Activated CD8-positive, alpha-beta memory T cell treated with anti-CD3 and anti-CD28 coated beads, Interleukin-2, amount 10 ng/mL, durations not matched to agents 7 days and 5 days (primary cell): ENCODE results near the gene MED13L. TPM values are rescaled to one million over a fixed set of nuclear protein-coding genes. Genes with fewer than 3 reads are reported as not detected.
"Not testable (repeated sequence)": the region's sequence is repeated elsewhere in the genome, so short reads cannot be mapped to it uniquely, and the experiment has no call there.

ENCODE experiments used
- ATAC-seq: fragments of 150-1000 bp; cut with Tn5 transposase; one replicate; pipeline ENCODE4 v1.10.0; 2021; ENCODE audit warnings: moderate library complexity
- CTCF ChIA-PET: fragments of 350-600 bp; sonication (Branson Sonifier 250); formaldehyde crosslinking; loops from one replicate; lab custom pipeline; 2021; ENCODE audit warnings: antibody characterized with exemption; lab: Charles Lee
- DNase-seq: peaks from one replicate; pipeline ENCODE4 v3.0.0-alpha.2; 2020
- H3K27ac Mint-ChIP-seq: one replicate; pipeline ENCODE4 v1.8.0; 2021; ENCODE audit warnings: mild to moderate bottlenecking, mixed read lengths
- H3K27me3 Mint-ChIP-seq: one replicate; pipeline ENCODE4 v1.8.0; 2021; ENCODE audit warnings: mixed read lengths
- H3K36me3 Mint-ChIP-seq: one replicate; pipeline ENCODE4 v1.8.0; 2021; ENCODE audit warnings: mild to moderate bottlenecking, mixed read lengths
- H3K4me1 Mint-ChIP-seq: one replicate; pipeline ENCODE4 v1.8.0; 2021; ENCODE audit warnings: mixed read lengths
- H3K4me3 Mint-ChIP-seq: one replicate; pipeline ENCODE4 v1.8.0; 2021; ENCODE audit warnings: mild to moderate bottlenecking, moderate library complexity, mixed read lengths
- H3K9me3 Mint-ChIP-seq: one replicate; pipeline ENCODE4 v1.8.0; 2022; ENCODE audit warnings: low read depth, mixed read lengths
- total RNA-seq, 2 experiments: library from RNA; stranded (reverse); gene quantifications; one replicate each; pipeline ENCODE4 v1.2.3, GENCODE V29; 2021

The MED13L gene
- total RNA-seq, 2 experiments from 2014 or later = 65.1 to 74.4 TPM

DNA sequence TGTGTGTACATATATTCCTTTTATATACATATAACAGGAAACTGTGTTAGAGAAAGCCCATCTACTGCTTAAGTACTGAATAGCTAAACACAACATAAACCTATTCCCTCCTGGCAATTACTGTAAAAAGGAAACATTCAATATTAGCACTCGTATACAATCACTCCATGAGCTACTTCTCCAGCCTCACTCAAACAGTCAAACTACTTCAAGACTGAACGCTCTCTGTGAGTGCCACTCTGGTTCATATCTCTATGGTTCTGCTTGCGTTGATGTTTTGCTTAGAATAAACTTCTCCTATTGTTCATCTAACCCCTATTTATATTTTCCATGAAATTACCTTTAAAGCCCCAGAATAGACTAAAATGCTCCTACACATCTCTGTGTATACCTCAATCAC lies 243.7 kb downstream of the MED13L start:
- no peak overlapping the region for H3K27ac Mint-ChIP-seq
- no peak overlapping the region for H3K4me3 Mint-ChIP-seq
- no peak for DNase-seq
- CTCF ChIA-PET = no interaction called here
- peaks cover 4% of the 10 kb centered on the region for H3K36me3 Mint-ChIP-seq
- H3K9me3 Mint-ChIP-seq = no peaks in the 10 kb centered on the region
- no peak for ATAC-seq
- no peaks in the 10 kb centered on the region for H3K4me1 Mint-ChIP-seq
- no peaks in the 10 kb centered on the region for H3K27me3 Mint-ChIP-seq

DNA sequence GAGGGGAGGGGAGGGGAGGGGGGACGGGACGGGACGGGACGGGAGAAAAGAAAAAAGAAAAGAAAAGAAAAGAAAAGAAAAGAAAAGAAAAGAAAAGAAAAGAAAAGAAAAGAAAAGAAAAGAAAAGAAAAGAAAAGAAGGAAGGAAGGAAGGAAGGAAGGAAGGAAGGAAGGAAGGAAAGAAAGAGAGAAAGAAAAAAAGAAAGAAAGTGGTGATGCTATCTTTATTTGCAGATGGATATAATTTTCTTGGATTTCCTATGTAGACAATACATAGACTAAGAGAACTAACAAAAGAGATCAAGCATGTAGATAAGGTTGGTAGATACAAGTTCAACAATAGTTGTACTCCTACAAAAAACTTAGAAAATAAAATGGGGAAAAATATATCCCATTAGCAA lies 245.9 kb downstream of the MED13L start:
- H3K4me3 Mint-ChIP-seq, ATAC-seq, H3K36me3 Mint-ChIP-seq, H3K27me3 Mint-ChIP-seq, DNase-seq, H3K27ac Mint-ChIP-seq, CTCF ChIA-PET, H3K9me3 Mint-ChIP-seq: not testable (repeated sequence)
- peaks cover 10% of the 10 kb centered on the region for H3K4me1 Mint-ChIP-seq

DNA sequence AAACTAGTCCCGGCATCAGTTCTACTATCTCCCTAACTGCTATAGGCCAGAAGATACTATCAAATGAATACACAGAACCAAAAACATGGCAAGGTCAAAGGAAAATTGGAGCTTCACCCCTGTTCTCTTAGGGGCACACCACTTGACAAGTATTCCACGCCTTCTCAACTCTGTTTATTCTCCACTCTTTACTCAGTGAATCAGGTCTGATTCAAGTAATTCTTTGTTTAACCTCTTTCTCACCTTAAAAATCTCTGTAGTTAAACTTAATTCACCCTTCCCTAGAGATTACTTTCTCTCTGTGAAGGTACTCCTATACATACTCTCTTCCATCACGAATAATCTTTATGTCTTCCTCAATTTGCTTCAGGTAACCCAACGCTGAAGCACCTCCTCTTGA lies 248.9 kb downstream of the MED13L start:
- no peaks in the 10 kb centered on the region for H3K9me3 Mint-ChIP-seq
- CTCF ChIA-PET = no interaction called here

DNA sequence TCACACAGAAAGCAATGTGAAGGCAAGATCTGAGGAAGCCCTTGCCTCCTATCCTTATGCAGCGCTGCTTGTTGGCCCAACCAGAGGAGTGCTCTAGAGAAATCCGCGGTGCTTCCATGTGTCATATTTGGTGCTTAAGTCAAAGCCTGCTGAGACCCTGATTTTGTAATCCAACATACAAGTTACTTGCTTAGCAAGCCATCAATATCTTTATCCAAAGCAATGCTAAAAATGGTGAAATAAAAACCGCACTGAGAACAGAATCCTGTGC lies 250.0 kb downstream of the MED13L start:
- Mint-ChIP-seq H3K36me3 (peaks cover 5% of the 10 kb centered on the region), H3K27me3 (no peaks in the 10 kb centered on the region), H3K9me3 (no peaks in the 10 kb centered on the region), H3K4me1 (peaks cover 11% of the 10 kb centered on the region), H3K27ac (no peak overlapping the region), H3K4me3 (no peak overlapping the region)
- CTCF ChIA-PET = no interaction called here
- no peak for ATAC-seq
- DNase-seq = no peak

More for the DNA sequence above, 248.9 kb downstream of the MED13L start:
- Mint-ChIP-seq H3K4me3 (no peak overlapping the region), H3K36me3 (peaks cover 5% of the 10 kb centered on the region), H3K4me1 (peaks cover 11% of the 10 kb centered on the region), H3K27me3 (no peaks in the 10 kb centered on the region), H3K27ac (no peak overlapping the region)
- no peak for ATAC-seq
- no peak for DNase-seq

DNA sequence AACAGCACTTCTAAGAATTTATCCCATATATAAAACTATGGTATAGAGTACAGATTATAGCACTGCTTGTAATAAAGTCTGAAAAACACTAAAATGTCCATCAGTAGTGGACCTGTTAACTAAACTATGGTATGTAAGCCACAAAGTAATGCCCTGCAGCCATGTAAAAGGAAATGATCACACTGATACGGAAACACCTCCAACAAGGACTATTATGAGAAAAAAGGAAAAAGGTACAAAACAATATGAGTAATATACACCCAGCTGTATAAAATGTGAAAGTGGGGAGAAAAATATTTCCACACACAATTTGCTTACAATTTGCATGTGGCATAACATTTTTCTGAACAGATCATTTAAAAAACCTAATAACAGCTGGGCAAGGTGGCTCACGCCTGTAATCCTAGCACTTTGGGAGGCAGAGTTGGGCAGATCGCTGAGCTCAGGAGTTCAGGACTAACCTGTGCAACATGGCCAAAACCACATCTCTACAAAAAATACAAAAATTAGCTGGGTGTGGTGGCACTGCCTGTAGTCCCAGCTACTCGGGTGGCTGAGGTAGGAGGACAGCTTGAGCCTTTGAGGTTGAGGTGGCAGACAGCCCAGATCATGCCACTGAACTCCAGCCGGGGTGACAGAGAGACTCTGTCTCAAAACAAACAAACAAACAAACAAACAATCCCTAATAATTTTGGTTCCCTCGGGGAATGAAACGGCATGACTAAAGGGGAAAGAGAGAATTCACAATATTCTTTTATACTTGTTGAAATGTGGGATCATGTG lies 250.5 kb downstream of the MED13L start:
- CTCF ChIA-PET = no interaction called here
- no peak overlapping the region for H3K27ac Mint-ChIP-seq
- H3K27me3 Mint-ChIP-seq = no peaks in the 10 kb centered on the region
- no peak overlapping the region for H3K4me3 Mint-ChIP-seq
- H3K9me3 Mint-ChIP-seq = no peaks in the 10 kb centered on the region
- no peak for ATAC-seq
- H3K36me3 Mint-ChIP-seq = peaks cover 5% of the 10 kb centered on the region
- peaks cover 11% of the 10 kb centered on the region for H3K4me1 Mint-ChIP-seq
- DNase-seq = no peak

DNA sequence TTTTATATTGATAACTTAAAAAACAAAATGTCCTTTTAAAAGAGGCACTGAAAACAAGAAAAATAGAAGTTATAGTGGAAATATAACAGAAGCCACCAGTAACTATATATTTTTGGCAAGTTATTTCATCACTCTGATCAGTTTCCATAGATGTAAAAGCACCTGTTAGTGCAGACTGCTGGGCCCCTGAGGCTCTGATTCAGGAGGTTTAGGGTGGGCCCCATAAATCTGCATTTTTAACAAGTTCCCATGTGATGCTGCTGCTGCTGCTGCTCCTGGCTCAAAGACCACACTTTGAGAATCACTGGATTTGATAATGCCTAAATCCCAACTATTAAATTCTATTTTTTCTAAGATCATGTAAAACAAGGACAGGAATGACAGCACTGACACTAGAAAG lies 251.1 kb downstream of the MED13L start:
- no peak for ATAC-seq
- DNase-seq = no peak
- Mint-ChIP-seq H3K4me3 (no peak overlapping the region), H3K27me3 (no peaks in the 10 kb centered on the region), H3K36me3 (peaks cover 5% of the 10 kb centered on the region), H3K4me1 (peaks cover 11% of the 10 kb centered on the region), H3K9me3 (no peaks in the 10 kb centered on the region), H3K27ac (no peak overlapping the region)
- CTCF ChIA-PET = no interaction called here

DNA sequence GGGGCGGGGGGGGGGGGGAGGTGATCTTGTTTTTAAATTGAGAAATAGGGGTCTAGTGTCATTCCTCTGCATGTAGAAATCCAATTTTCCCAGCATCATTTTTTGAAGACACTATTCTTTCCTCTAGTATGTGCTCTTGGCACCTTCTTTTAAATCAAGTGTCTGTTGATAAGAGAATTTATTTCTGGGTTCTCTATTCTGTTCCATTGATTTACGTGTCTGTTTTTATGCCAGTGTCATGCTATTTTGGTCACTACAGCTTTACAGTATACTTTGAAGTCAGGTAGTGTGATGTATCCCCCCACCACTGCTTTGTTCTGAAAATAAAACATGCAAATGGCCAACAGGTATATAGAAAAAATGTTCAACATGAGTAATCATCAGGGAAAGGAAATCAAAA lies 252.7 kb downstream of the MED13L start:
- CTCF ChIA-PET = interaction anchor here (1.6 kb wide), 1 partner anchor 19 kb away, joined by 4 read pairs; no protein-coding TSS in a partner anchor
- ATAC-seq (no peak), DNase-seq (no peak)
- H3K4me3 Mint-ChIP-seq = no peak overlapping the region
- H3K27me3 Mint-ChIP-seq = no peaks in the 10 kb centered on the region
- H3K4me1 Mint-ChIP-seq = peaks cover 11% of the 10 kb centered on the region
- no peaks in the 10 kb centered on the region for H3K9me3 Mint-ChIP-seq
- H3K36me3 Mint-ChIP-seq = peaks cover 2% of the 10 kb centered on the region
- H3K27ac Mint-ChIP-seq = no peak overlapping the region

DNA sequence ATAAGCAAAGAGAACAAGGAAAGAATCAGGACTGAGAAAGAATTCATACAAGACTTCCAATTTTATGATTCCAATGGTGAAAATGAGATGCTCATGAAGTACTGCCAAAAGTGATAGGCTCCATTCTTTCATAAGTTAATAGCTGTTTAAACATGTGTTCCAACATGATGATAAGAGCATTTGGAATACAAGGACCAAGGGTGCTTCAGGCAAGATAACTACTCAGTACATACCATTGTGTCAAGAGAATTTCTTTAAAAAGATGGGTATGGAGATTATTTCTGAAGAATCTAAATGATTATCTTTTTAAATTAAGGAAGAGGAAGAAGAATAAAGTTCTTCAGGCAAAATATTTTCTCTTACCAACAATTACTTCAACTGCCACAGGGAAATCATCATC lies 258.1 kb downstream of the MED13L start:
- Mint-ChIP-seq H3K36me3 (peaks cover 14% of the 10 kb centered on the region), H3K4me1 (peaks cover 8% of the 10 kb centered on the region), H3K27ac (no peak overlapping the region), H3K27me3 (no peaks in the 10 kb centered on the region), H3K9me3 (no peaks in the 10 kb centered on the region), H3K4me3 (no peak overlapping the region)
- ATAC-seq (no peak), DNase-seq (no peak)
- CTCF ChIA-PET = no interaction called here

DNA sequence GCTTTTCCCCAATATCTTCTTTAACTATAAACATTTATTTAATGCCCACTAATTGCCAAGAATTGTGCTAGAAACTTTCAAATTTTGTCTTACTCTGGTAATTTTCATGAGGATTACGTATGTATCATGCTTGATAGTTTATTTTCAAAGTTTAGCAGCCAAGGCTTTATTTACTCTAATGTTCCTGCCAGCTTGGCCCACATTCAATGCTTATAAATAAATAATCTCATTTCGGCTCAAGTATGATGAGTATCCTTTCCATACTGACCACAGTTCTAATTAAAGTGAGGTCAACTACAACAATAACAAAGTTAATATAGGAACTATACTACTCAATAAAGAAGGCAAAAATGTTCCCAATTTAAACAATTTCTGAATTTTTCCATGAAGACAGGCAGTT lies 259.2 kb downstream of the MED13L start:
- Mint-ChIP-seq H3K27ac (no peak overlapping the region), H3K9me3 (no peaks in the 10 kb centered on the region), H3K27me3 (no peaks in the 10 kb centered on the region), H3K4me3 (no peak overlapping the region), H3K4me1 (peaks cover 10% of the 10 kb centered on the region), H3K36me3 (peaks cover 20% of the 10 kb centered on the region)
- CTCF ChIA-PET = no interaction called here
- no peak for DNase-seq
- no peak for ATAC-seq

DNA sequence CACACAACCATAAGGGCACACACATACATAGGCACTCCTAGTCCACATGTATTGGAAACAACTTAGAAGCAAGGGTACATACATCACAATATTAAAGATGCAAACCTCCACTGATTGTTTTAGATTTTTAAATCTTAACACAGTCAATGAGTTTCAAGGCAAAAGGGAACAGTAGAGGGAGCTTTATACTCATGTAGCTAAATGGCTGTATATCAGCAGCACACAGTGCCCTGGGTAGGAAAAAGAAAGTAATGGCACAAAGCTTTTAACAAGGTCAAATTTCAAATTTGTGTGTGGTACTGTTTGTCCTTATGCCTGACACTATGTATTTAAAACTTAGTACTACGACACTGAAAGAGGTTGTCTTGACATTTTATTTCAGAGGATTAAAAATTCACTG lies 262.0 kb downstream of the MED13L start:
- no peaks in the 10 kb centered on the region for H3K27me3 Mint-ChIP-seq
- no peak overlapping the region for H3K4me3 Mint-ChIP-seq
- H3K36me3 Mint-ChIP-seq = peaks cover 23% of the 10 kb centered on the region
- no peaks in the 10 kb centered on the region for H3K9me3 Mint-ChIP-seq
- CTCF ChIA-PET = interaction anchor here (0.6 to 1.6 kb wide), 5 partner anchors 16 to 693 kb away, joined by 3 to 5 read pairs (median 4); no protein-coding TSS in a partner anchor
- peak; percentile 91 for ATAC-seq
- H3K4me1 Mint-ChIP-seq = peaks cover 10% of the 10 kb centered on the region
- DNase-seq = no peak
- no peak overlapping the region for H3K27ac Mint-ChIP-seq

DNA sequence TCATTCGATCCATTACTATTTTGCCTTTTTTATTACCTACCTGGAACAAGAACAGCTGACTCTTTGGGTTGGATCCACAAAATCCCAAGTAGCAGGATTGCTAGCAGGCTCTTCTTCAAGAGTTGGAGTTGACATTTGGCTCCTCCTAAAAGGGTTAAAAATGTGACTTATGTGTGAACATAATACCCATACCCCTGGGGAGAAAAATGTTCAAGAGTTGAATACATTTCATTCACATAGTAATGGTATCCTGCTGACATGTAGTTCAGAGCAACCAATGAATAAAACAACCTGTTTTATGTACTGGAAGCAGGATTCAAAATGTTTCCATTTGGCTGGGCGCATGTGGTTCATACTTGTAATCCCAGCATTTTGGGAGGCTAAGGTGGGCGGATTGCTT lies 264.7 kb downstream of the MED13L start:
- Mint-ChIP-seq H3K4me1 (peaks cover 10% of the 10 kb centered on the region), H3K36me3 (peaks cover 20% of the 10 kb centered on the region), H3K27me3 (no peaks in the 10 kb centered on the region), H3K9me3 (no peaks in the 10 kb centered on the region), H3K27ac (no peak overlapping the region), H3K4me3 (no peak overlapping the region)
- ATAC-seq (no peak), DNase-seq (no peak)
- CTCF ChIA-PET = no interaction called here

DNA sequence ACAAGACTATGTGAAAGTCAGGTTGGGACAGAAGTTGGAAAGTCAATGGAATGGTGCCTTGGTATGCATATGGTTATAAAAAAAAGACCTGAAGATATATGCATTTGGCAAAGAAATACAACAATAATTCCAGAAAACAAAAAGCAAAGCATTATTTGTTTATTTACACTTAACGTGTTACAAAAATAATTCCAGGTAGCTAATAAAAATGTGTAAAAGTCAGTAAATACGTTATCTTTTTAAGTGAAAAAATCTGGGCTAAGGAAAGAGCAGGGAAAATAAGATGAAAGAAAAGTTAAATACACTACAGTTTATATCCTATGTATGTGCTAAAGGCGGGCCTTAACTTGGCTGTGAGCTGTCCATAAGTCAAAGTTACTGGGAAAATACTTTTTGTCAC lies 266.3 kb downstream of the MED13L start:
- H3K4me3 Mint-ChIP-seq = no peak overlapping the region
- peaks cover 21% of the 10 kb centered on the region for H3K36me3 Mint-ChIP-seq
- no peaks in the 10 kb centered on the region for H3K27me3 Mint-ChIP-seq
- CTCF ChIA-PET = no interaction called here
- DNase-seq (no peak), ATAC-seq (no peak)
- peaks cover 6% of the 10 kb centered on the region for H3K4me1 Mint-ChIP-seq
- no peak overlapping the region for H3K27ac Mint-ChIP-seq
- no peaks in the 10 kb centered on the region for H3K9me3 Mint-ChIP-seq

DNA sequence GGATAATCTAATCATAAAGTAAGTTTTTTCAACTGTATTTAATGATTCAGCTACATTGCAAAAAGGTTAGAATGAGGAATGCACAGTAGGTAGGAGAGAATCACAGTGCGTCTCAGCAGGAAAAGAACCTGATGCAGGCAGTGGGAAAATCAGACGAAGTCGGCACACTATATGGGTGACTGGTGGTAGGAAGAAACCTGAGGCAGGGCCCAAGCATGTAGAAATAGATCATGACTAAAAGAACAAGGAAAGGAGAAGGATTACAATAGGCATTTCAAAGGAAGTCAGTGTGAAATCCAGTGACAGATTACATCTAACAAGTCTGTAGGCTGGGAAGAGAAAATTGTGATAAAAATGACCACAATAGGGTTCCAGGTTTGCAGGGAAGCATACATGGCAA lies 267.0 kb downstream of the MED13L start:
- peaks cover 5% of the 10 kb centered on the region for H3K4me1 Mint-ChIP-seq
- no peaks in the 10 kb centered on the region for H3K9me3 Mint-ChIP-seq
- no peak overlapping the region for H3K4me3 Mint-ChIP-seq
- CTCF ChIA-PET = no interaction called here
- no peaks in the 10 kb centered on the region for H3K27me3 Mint-ChIP-seq
- peaks cover 25% of the 10 kb centered on the region for H3K36me3 Mint-ChIP-seq
- DNase-seq = no peak
- no peak for ATAC-seq
- no peak overlapping the region for H3K27ac Mint-ChIP-seq

DNA sequence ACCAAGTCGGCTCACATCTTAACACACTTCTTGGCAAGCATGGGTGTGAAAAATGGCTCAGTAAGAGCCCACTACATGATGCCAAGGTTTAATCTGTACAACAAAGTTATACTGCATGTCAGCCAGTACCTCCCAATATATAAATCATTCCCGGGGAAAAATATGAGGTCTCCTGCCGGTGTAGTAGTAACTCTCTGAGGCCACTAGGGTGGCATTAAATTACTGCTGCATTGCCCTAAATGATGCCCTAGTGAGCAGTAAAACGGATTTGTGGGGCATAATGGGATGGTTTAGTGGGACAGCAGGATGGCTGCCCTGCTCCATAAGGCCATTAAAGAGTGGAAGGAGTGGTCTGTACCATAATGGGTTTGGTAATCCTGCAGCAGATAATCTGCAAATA lies 267.7 kb downstream of the MED13L start:
- Mint-ChIP-seq H3K36me3 (peaks cover 23% of the 10 kb centered on the region), H3K27me3 (no peaks in the 10 kb centered on the region), H3K4me1 (peaks cover 3% of the 10 kb centered on the region), H3K4me3 (no peak overlapping the region), H3K27ac (no peak overlapping the region), H3K9me3 (no peaks in the 10 kb centered on the region)
- CTCF ChIA-PET = interaction anchor here (1.8 kb wide), 1 partner anchor 11 kb away, joined by 7 read pairs; no protein-coding TSS in a partner anchor
- DNase-seq (no peak), ATAC-seq (no peak)
